Activated T-cell treated with anti-CD3 and anti-CD28 coated beads for 48 hours (primary cell): ENCODE measurements around the gene TBC1D5.
"Not testable (repeated sequence)": the region's sequence is repeated elsewhere in the genome, so short reads cannot be mapped to it uniquely, and the experiment has no call there.

ENCODE experiments used
- DNase-seq: peaks from one replicate; pipeline ENCODE4 v3.0.0-alpha.2; 2020; ENCODE audit warnings: low read depth

Gene TBC1D5, protein sequence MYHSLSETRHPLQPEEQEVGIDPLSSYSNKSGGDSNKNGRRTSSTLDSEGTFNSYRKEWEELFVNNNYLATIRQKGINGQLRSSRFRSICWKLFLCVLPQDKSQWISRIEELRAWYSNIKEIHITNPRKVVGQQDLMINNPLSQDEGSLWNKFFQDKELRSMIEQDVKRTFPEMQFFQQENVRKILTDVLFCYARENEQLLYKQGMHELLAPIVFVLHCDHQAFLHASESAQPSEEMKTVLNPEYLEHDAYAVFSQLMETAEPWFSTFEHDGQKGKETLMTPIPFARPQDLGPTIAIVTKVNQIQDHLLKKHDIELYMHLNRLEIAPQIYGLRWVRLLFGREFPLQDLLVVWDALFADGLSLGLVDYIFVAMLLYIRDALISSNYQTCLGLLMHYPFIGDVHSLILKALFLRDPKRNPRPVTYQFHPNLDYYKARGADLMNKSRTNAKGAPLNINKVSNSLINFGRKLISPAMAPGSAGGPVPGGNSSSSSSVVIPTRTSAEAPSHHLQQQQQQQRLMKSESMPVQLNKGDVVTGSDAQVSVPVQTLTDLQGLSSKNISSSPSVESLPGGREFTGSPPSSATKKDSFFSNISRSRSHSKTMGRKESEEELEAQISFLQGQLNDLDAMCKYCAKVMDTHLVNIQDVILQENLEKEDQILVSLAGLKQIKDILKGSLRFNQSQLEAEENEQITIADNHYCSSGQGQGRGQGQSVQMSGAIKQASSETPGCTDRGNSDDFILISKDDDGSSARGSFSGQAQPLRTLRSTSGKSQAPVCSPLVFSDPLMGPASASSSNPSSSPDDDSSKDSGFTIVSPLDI

DNA sequence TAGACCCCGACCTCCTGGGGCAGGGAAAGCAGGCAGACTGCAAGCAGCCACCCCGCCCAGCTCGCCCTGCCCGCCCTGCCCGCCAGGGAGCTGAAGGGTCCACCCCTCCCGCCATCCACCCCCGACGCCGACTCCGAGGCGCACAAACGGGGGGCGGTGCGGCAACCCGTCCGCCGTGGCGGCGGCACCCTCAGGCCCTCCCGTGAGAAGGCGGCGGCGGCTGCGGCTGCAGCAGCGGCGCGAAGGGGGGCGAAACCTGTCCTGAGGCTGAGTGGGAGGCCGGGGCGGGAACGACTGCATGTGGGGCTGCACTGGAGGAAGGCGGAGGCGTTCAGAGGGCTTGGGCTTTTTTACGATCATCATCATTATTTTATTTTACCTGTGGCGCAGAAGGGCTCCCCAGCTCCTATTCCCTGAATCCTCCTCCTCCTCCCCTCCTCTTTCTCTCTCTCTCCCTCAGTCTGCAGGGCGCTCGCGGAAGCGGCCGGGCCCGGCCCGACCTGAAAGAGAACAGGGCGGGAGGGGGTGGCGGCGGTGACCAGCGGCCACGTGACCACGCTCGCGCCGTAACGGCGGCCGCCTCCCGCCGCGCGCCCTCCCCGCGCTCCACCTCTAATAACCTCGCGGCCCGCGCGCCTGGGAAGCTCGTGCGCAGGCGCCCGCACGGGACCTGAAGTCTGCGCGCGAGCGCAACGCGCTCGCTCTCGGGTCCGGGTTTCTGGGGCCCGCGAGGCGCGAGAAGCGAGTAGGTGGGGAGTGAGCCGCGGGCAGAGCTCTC is at the start of gene TBC1D5:
Gene TBC1D5, minus strand, starts transcription at position 530 of the 778 bp plus-strand sequence. CDS start 234,061 bp downstream, outside the sequence.
- DNase-seq = peak; percentile 93

GRCh38 chr3:17783426-17783825 is 41.0 kb upstream of the TBC1D5 start:
- DNase-seq = no peak

GRCh38 chr3:17782751-17783150 is 40.3 kb upstream of the TBC1D5 start:
- no peak for DNase-seq

DNA sequence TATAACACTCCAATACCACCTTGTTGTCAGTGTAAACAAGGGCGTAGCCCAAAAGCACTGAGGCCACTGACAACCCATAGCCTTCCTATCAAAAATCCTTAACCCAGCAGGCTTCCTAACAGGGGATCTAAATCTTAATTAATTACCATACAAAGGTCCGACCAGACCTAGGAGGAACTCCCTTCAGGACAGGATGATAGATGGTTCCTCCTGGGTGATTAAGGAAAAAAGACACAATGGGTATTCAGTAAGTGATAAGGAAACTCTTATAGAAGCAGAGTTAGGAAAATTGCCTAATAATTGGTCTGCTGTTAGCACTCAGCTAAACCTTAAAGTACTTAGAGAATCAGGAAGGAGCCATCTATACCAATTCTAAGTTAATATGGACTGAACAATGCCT is 37.9 kb upstream of the TBC1D5 start:
- not testable (repeated sequence) for DNase-seq

DNA sequence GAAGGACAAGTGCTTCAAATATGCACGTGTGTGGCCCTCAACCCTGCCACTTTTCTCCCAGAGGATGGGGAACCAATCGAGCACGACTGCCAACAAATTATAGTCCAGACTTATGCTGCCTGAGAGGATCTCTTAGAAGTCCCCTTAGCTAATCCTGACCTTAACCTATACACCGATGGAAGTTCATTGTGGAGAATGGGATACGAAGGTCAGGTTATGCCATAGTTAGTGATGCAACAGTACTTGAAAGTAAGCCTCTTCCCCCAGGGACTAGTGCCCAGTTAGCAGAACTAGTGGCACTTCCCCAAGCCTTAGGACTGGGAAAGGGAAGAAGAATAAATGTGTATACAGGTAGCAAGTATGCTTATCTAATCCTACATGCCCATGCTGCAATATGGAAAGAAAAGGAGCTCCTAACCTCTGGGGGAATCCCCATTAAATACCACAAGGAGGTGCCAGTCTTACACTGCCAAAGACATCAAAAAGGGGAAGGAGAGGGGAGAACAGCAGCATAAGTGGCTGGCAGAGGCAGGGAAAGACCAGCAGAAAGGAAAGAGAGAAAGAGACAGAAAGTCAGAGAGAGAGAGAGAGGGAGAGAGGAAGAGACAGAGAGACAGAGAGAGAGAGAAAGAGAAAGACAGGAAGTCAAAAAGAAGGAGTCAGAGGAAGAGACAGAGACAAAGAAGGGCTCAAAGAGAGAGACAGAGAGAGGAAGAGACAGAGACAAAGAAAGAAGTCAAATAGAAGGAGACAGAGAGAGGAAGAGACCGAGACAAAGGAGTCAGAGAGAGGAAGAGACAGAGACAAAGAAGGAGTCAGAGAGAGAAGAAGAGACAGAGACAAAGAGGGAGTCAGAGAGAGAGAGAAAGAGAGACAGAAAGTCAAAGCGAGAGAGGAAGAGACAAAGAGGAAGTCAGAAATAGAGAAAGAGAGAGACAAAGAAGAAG is 37.1 kb upstream of the TBC1D5 start:
- not testable (repeated sequence) for DNase-seq

- not testable (repeated sequence) for DNase-seq
Observed at GRCh38 chr3:17777326-17777725, 34.9 kb upstream of the TBC1D5 start.

DNA sequence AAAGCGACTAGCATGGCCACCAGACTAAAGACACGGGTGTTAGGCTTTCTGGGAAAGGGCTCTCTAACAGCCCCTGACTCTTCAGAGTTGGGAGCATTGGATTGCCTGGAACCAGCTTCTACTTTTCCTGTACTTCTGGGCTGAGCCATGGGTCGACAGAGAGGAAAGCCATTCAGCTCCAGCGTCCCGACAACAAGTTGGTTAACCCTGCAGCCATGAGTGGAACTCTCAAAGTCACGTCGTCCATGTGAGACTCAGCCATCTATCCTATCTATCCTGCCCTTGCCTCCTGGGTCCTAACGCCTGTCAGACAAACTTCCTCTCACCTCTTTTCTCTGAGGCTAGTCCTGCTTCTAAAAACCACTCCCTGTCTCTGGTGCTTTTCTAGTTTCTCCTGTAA is 32.6 kb upstream of the TBC1D5 start:
- peak; percentile 6 for DNase-seq

DNA sequence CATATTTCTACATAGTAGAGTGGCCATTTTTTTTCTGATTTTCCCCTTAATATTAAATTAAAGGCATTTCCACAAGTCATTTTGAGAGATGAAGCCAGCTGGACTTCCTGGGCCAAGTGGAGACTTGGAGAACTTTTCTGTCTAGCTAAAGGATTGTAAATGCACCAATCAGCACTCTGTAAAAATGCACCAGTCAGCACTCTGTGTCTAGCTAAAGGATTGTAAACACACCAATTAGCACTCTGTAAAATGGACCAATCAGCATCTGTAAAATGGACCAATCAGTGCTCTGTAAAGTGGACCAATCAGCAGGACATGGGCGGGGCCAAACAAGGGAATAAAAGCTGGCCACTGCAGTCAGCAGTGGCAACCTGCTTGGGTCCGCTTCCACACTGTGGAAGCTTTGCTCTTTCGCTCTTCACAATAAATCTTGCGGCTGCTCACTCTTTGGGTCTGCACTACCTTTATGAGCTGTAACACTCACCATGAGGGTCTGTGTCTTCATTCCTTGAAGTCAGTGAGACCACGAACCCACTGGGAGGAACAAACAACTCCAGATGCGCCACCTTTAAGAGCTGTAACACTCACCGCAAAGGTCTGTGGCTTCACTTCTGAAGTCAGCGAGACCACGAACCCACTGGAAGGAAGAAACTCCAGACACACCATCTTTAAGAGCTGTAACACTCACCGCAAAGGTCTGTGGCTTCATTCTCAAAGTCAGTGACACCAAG is 31.9 kb upstream of the TBC1D5 start:
- peak; percentile 53 for DNase-seq

GRCh38 chr3:17772556-17772955 is 30.1 kb upstream of the TBC1D5 start:
- no peak for DNase-seq

GRCh38 chr3:17771177-17772017 is 29.0 kb upstream of the TBC1D5 start:
- DNase-seq = no peak

DNA sequence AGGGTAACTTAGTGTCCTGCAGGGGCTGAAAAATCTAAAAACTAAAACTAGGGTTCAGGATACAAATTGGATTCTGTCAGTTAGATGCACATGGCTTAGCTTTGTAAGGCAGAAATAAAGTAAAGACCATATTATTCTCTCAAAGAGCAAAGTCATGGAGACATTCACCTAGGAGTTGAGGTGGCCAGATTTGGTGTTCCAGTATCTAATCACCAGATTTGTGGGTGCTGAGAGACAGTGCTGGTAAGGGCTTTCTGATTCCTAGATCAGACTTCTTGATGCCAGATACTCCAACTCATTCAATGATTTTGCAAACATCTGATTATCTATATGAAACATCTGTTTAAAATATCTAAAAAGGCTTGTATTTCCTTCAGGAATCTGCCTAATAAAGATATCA is 28.3 kb upstream of the TBC1D5 start:
- no peak for DNase-seq

- DNase-seq = no peak
Observed at GRCh38 chr3:17765819-17766472, 23.5 kb upstream of the TBC1D5 start.

- no peak for DNase-seq
Observed at GRCh38 chr3:17761563-17761962, 19.1 kb upstream of the TBC1D5 start.

DNA sequence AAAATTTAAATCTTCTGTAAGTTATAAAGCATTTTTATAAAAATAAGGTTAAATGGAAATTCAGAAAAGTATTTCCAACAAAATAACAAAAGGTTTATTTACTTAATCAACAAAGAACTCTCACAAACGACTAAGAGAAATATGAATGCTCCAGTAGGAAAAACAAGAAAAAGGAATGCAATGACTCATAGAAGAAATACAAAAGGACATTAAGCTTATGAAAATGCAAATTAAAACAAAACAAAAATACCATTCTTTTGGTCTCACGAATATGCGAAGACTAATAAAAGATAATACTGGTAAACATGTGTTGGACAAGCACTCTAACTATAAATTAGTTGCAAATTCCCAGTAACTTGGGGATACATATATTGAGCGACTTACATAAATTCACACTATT is 17.5 kb upstream of the TBC1D5 start:
- no peak for DNase-seq

GRCh38 chr3:17755836-17756235 is 13.4 kb upstream of the TBC1D5 start:
- DNase-seq = no peak

- no peak for DNase-seq
Observed at GRCh38 chr3:17753632-17753992, 11.2 kb upstream of the TBC1D5 start.

DNA sequence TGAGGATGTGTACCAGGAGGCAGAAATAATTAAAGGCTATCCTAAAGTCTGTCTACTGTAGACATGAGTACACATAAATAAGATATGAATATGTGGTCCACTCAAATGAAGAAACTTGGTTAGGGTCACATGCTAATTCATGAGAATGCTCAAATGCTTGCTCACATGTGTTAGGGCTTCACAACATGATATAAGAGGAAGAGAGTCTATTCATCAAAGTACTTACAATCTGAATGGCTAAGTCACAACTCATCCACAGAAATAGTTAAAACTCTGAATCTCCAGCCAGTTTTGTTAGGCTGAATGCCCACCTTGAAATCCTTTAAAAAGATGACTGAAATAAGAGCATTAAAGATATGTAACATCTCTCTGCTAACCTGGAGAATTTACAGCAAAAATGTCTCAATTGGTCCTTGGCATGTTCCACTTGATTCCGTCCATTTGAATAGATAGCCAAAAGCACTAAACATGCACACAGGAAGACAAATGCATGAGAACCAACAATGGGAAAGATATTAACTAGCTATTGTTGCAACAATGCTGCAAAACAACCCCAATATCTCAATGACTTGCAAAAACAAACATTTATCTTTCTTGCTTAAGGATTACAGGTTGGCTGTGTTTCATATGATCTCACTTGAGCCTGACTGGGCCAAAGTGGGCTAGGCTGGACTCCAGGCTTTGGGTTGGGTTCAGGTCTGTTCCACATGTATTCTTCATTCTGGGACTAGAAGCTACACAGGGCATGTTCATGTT is 10.6 kb upstream of the TBC1D5 start:
- no peak for DNase-seq

DNA sequence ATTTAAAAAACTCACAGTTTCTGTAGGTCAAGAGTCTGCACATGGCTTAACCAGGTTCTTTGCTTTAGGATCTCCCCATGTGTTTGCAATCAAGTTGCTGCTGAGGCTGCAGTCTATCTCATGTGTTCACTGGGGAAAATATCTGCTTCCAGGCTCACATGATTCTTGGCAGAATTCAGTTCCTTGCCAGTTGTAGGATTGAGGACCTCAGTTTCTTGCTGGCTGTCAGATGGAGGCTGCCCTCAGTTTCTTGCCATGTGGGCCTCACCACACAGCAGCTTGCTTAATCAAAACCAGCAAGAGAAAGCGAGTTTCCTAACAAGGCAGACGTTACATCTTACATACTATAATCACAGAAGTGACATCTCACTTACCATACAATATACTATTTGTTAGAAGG is 10.0 kb upstream of the TBC1D5 start:
- DNase-seq = no peak
